Ovary (tissue), 9 donors: Measurements from ENCODE around the gene GOLT1A. TPM values are rescaled to one million over a fixed set of nuclear protein-coding genes. Genes with fewer than 3 reads are reported as not detected.

Experiments used
- DNase-seq, 5 donors: peaks; one replicate each; pipeline ENCODE4 v3.0.0-alpha.2; 2019 to 2020
- H3K27ac ChIP-seq, 2 donors: fragments of 200-600 bp; one replicate each; pipeline versions ENCODE4 v1.5.1 to v1.8.0; 2019 to 2022
- H3K27me3 ChIP-seq: fragments of 200-600 bp; one replicate; pipeline ENCODE4 v1.8.0; 2022
- H3K36me3 ChIP-seq: fragments of 200-600 bp; sonication (generic); one replicate; pipeline ENCODE4 v1.5.1; 2019
- H3K4me1 ChIP-seq: one replicate; pipeline ENCODE4 v1.8.1; 2013; ENCODE audit warnings: mild to moderate bottlenecking, moderate library complexity; ENCODE audit not compliant: insufficient read depth
- H3K4me3 ChIP-seq: fragments of 200-600 bp; sonication (generic); one replicate; pipeline ENCODE4 v1.5.1; 2017
- H3K9me3 ChIP-seq, 2 donors: fragments of 200-600 bp in 1 of 2; sonication (generic) in 1 of 2; one replicate each; pipeline versions ENCODE4 v1.5.1 to v1.8.1; 2013 to 2019; ENCODE audit warnings: mild to moderate bottlenecking in 1 of 2, moderate library complexity in 1 of 2
- EP300 ChIP-seq: sonication (generic); formaldehyde crosslinking; IDR thresholded peaks from one replicate; pipeline ENCODE4 v1.6.1; 2017; ENCODE audit warnings: antibody characterized with exemption
- POLR2A ChIP-seq: fragments of 450-650 bp; IDR thresholded peaks from one replicate; pipeline ENCODE4 v1.6.1; 2017; ENCODE audit warnings: antibody characterized with exemption, mild to moderate bottlenecking, moderate library complexity
- WGBS, 3 donors: extraction: QIAGEN DNeasy Blood & Tissue Kit in 1 of 3; methylation state at CpG; one replicate each; pipeline versions ENCODE4 v1.1.5 to v1.1.7; 2013 to 2017; 5-methylcytosine and 5-hydroxymethylcytosine counted together
- intact Hi-C, 4 donors: fragments of 100-400 bp; cut with DNase I; formaldehyde crosslinking; loops; one replicate each; pipeline versions ENCODE4 v1.11.0 to v1.15.1; 2022 to 2023
- polyA plus RNA-seq, 2 donors: library from polyadenylated mRNA; stranded (reverse); fragments of 200-250 nt in 1 of 2; fragments of 350-450 nt in 1 of 2; fragmentation: Illumina TruSeq in 1 of 2; extraction: RNeasy Lipid Tissue Mini Kit (QIAGEN cat#74804) in 1 of 2; gene quantifications; one replicate each; pipeline ENCODE4 v1.2.3, GENCODE V29; 2013 to 2014
- total RNA-seq, 7 donors: library from RNA; depleted of rRNA in 2 of 7; stranded (reverse); fragments of >200 nt in 2 of 7; fragmentation: NEBNext Ultra II Directional in 3 of 7; extraction: Animal tissue kit (Norgen Biotek cat#: 25700) in 3 of 7; gene quantifications; one replicate each; pipeline versions ENCODE4 v1.1.0 to v1.2.4, GENCODE V29; 2016 to 2023
- TF ChIP-seq, protein P1 (sequence below), 3 donors: fragments of 450-650 bp in 2 of 3; fragments of 200-600 bp in 1 of 3; IDR thresholded peaks; one replicate each; pipeline versions ENCODE4 v1.5.1 to v1.8.0; 2016 to 2022; ENCODE audit warnings: antibody characterized with exemption in 3 of 3, mild to moderate bottlenecking in 1 of 3
- donor health status: DM: no; HTN: no; CAD: no; lungs with moderate emphysema.
- donor health status: DM: no; HTN: no; CAD: no.
- donor health status: Bipolar disorder and iron deficiency.
- donor health status: DM: yes; HTN: yes; CAD: no.
- donor health status: DM: no; HTN: no; CAD: no.
- donor health status: DM: yes; HTN: yes; CAD: no.

The GOLT1A gene
- total and polyA plus RNA-seq, 9 donors = 0.27 to 3.9 (median 0.41) TPM; not detected in 6

DNA sequence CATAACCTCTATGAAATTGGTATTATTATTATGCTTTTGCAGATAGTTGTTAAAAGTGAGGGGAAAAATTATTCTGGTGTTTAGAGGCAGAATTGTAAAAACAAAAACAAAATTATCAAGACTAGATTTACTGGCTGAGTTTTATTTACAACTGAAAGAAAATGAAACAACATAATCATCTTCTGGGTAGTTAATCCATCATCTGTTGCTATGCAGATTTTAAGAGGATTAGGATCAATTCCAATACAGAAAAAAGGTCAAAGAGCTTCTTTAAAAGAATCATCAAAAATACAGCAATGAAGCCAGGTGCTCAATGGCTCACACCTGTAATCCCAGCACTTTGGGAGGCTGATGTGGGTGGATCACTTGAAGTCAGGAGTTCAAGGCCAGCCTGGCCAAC is 8.3 kb downstream of the GOLT1A start:
- TF ChIP-seq EP300 (no peak), POLR2A (no peak)
- TF ChIP-seq, protein P1, sequence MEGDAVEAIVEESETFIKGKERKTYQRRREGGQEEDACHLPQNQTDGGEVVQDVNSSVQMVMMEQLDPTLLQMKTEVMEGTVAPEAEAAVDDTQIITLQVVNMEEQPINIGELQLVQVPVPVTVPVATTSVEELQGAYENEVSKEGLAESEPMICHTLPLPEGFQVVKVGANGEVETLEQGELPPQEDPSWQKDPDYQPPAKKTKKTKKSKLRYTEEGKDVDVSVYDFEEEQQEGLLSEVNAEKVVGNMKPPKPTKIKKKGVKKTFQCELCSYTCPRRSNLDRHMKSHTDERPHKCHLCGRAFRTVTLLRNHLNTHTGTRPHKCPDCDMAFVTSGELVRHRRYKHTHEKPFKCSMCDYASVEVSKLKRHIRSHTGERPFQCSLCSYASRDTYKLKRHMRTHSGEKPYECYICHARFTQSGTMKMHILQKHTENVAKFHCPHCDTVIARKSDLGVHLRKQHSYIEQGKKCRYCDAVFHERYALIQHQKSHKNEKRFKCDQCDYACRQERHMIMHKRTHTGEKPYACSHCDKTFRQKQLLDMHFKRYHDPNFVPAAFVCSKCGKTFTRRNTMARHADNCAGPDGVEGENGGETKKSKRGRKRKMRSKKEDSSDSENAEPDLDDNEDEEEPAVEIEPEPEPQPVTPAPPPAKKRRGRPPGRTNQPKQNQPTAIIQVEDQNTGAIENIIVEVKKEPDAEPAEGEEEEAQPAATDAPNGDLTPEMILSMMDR (IDR thresholded peaks at IDR 0.05) = no peak

DNA sequence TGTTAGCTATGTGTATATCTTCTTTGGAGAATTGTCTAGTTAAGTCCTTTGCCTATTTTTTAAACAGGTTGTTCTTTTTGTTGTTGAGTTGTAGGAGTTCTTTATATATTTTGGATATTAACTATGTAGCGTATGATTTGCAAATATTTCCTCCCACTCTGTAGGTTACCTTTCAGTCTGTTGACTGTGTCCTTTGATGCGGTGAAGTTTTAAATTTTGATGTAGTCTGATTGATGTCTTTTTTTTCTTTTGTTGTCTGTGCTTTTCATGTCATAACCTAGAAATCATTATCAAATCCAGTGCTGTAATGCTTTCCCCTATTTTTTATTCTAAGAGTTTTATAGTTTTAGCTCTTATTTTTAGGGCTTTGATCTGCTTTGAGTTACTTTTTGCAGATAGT is 8.8 kb downstream of the GOLT1A start:
- no peak for DNase-seq
- intact Hi-C loops = loop anchor here in 2 of 4 donors (5.0 kb wide), 2 partner anchors 43 to 343 kb away; partner anchors contain the start of gene SNRPE (in 1 of the 2)
- Histone ChIP-seq H3K36me3 (no peaks in the 10 kb centered on the region), H3K4me3 (no peak overlapping the region), H3K27me3 (no peaks in the 10 kb centered on the region), H3K9me3 (no peaks in the 10 kb centered on the region), H3K4me1 (peaks cover 1% of the 10 kb centered on the region), H3K27ac (no peak overlapping the region)
- WGBS, 3 donors = 86 to 99% (median 91%) methylated on average over 2 of the region's 2 CpGs
- TF ChIP-seq EP300 (no peak), POLR2A (no peak)
- TF ChIP-seq, protein P1 (IDR thresholded peaks at IDR 0.05) = no peak

More for the DNA sequence above, 8.3 kb downstream of the GOLT1A start:
- Histone ChIP-seq H3K9me3 (no peaks in the 10 kb centered on the region), H3K4me1 (peaks cover 1% of the 10 kb centered on the region), H3K27me3 (no peaks in the 10 kb centered on the region), H3K4me3 (no peak overlapping the region), H3K36me3 (no peaks in the 10 kb centered on the region), H3K27ac (no peak overlapping the region)
- DNase-seq = no peak
- intact Hi-C loops = loop anchor here in 2 of 4 donors (5.0 kb wide), 2 partner anchors 43 to 343 kb away; partner anchors contain the start of gene SNRPE (in 1 of the 2)

GRCh38 chr1:204203206-204203767 is 10.5 kb downstream of the GOLT1A start:
- DNase-seq = no peak
- TF ChIP-seq EP300 (no peak), POLR2A (no peak)
- TF ChIP-seq, protein P1 (IDR thresholded peaks at IDR 0.05) = no peak
- H3K36me3 ChIP-seq = no peaks in the 10 kb centered on the region
- no peak overlapping the region for H3K27ac ChIP-seq
- intact Hi-C loops = no loop called here
- H3K4me1 ChIP-seq = peaks cover 5% of the 10 kb centered on the region
- no peaks in the 10 kb centered on the region for H3K27me3 ChIP-seq
- H3K9me3 ChIP-seq = no peaks in the 10 kb centered on the region
- no peak overlapping the region for H3K4me3 ChIP-seq
- 79 to 87% (median 86%) methylated on average over 5 of the region's 5 CpGs for WGBS, 3 donors

- intact Hi-C loops = no loop called here
- Histone ChIP-seq H3K4me3 (no peak overlapping the region), H3K9me3 (no peaks in the 10 kb centered on the region), H3K27me3 (no peaks in the 10 kb centered on the region), H3K4me1 (peaks cover 9% of the 10 kb centered on the region), H3K36me3 (no peaks in the 10 kb centered on the region), H3K27ac (no peak overlapping the region)
- no peak for DNase-seq
- TF ChIP-seq, protein P1 (IDR thresholded peaks at IDR 0.05) = no peak
- TF ChIP-seq EP300 = no peak
- no peak for TF ChIP-seq POLR2A
- WGBS, 3 donors = 90 to 93% (median 91%) methylated on average over 4 of the region's 4 CpGs
These were observed 11.3 kb downstream of the GOLT1A start for GRCh38 chr1:204202481-204202880.
